Osteocyte (in vitro differentiated cells): Measurements from ENCODE around the gene CCDC146. TPM values are rescaled to one million over a fixed set of nuclear protein-coding genes. Genes with fewer than 3 reads are reported as not detected.

Experiments
- DNase-seq: peaks from one replicate; pipeline ENCODE4 v3.0.0; 2021; ENCODE audit warnings: mixed read lengths; ENCODE audit not compliant: unreplicated experiment; ENCODE audit errors: extremely low spot score
- H3K27ac Mint-ChIP-seq: one replicate; pipeline ENCODE4 v1.8.0; 2021; ENCODE audit warnings: mild to moderate bottlenecking, mixed read lengths; ENCODE audit not compliant: unreplicated experiment
- H3K27me3 Mint-ChIP-seq: one replicate; pipeline ENCODE4 v1.8.0; 2021; ENCODE audit warnings: mixed read lengths; ENCODE audit not compliant: unreplicated experiment
- H3K36me3 Mint-ChIP-seq: one replicate; pipeline ENCODE4 v1.8.0; 2021; ENCODE audit warnings: mixed read lengths; ENCODE audit not compliant: unreplicated experiment
- H3K4me1 Mint-ChIP-seq: one replicate; pipeline ENCODE4 v1.8.0; 2021; ENCODE audit warnings: mixed read lengths; ENCODE audit not compliant: unreplicated experiment
- H3K4me3 Mint-ChIP-seq: one replicate; pipeline ENCODE4 v1.8.0; 2021; ENCODE audit warnings: mild to moderate bottlenecking, moderate library complexity, mixed read lengths; ENCODE audit not compliant: unreplicated experiment
- H3K9me3 Mint-ChIP-seq: one replicate; pipeline ENCODE4 v1.8.0; 2021; ENCODE audit warnings: mixed read lengths; ENCODE audit not compliant: unreplicated experiment
- total RNA-seq: library from RNA; stranded (reverse); gene quantifications from 2 replicates; pipeline ENCODE4 v1.2.1, GENCODE V29; 2021
- TF ChIP-seq, protein P1 (sequence below): fragments of 200-600 bp; sonication (generic); IDR thresholded peaks from 2 replicates; pipeline ENCODE4 v1.5.0; 2021; ENCODE audit warnings: antibody characterized with exemption, mild to moderate bottlenecking, moderate library complexity

The CCDC146 gene
- total RNA-seq, 1 donor from 2014 or later, result 5.1 TPM

DNA sequence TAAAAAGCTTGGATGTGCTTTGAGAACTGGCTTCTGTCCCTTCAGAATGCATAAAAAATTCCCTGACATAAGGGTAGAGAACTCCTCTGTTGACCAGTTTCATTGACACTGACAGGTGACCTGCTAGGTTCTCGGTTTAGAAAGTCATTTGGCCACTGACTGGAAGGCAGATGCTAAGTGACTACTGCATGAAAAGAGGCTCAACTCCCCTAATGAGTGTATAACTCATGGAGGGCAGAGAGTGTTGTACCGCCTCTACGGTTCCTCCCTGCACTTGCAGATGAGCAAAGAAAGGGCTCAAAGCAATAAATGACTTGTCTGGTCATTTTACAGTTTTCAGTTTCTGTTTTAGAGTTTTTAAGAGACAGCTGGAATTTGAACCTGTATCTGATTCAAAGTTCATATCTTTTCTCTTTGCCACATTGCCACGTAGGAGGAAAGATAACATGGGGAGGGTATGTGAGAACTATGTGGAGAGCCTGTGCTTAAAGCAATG lies 80.1 kb downstream of the CCDC146 start:
- Mint-ChIP-seq H3K27ac (no peak overlapping the region), H3K36me3 (no peaks in the 10 kb centered on the region), H3K4me3 (no peak overlapping the region), H3K27me3 (peaks cover 5% of the 10 kb centered on the region), H3K4me1 (peaks cover 6% of the 10 kb centered on the region), H3K9me3 (no peaks in the 10 kb centered on the region)
- DNase-seq, result no peak
- TF ChIP-seq, protein P1, sequence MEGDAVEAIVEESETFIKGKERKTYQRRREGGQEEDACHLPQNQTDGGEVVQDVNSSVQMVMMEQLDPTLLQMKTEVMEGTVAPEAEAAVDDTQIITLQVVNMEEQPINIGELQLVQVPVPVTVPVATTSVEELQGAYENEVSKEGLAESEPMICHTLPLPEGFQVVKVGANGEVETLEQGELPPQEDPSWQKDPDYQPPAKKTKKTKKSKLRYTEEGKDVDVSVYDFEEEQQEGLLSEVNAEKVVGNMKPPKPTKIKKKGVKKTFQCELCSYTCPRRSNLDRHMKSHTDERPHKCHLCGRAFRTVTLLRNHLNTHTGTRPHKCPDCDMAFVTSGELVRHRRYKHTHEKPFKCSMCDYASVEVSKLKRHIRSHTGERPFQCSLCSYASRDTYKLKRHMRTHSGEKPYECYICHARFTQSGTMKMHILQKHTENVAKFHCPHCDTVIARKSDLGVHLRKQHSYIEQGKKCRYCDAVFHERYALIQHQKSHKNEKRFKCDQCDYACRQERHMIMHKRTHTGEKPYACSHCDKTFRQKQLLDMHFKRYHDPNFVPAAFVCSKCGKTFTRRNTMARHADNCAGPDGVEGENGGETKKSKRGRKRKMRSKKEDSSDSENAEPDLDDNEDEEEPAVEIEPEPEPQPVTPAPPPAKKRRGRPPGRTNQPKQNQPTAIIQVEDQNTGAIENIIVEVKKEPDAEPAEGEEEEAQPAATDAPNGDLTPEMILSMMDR, result no peak

GRCh38 chr7:77205706-77206105 lies 83.3 kb downstream of the CCDC146 start:
- H3K4me3 Mint-ChIP-seq, result no peak overlapping the region

DNA sequence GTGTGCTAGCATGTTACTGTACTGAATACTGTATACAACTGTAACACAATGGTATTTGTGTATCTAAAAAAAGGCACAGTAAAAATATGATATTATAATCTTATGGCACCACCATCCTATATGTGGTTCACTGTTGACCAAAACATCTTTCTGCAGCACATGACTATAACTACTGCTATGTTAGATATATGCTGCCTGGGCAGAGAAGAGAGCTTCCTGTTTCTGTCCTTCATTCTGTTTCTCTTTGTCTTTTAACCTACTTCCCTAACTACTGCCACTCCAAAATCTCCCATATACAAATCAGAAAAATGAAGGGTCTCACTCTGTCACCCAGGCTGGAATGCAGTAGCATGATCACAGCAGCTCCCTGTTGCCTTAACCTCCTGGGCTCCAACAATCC lies 86.0 kb downstream of the CCDC146 start:
- Mint-ChIP-seq H3K27ac (no peak overlapping the region), H3K4me3 (no peak overlapping the region), H3K9me3 (peaks cover 8% of the 10 kb centered on the region), H3K27me3 (no peaks in the 10 kb centered on the region), H3K36me3 (peaks cover 5% of the 10 kb centered on the region), H3K4me1 (no peaks in the 10 kb centered on the region)
- no peak for DNase-seq
- TF ChIP-seq, protein P1, result no peak

More at GRCh38 chr7:77205706-77206105, 83.3 kb downstream of the CCDC146 start:
- no peaks in the 10 kb centered on the region for H3K4me1 Mint-ChIP-seq
- H3K27ac Mint-ChIP-seq, result no peak overlapping the region
- no peak for DNase-seq
- no peaks in the 10 kb centered on the region for H3K27me3 Mint-ChIP-seq
- TF ChIP-seq, protein P1, result no peak
- H3K9me3 Mint-ChIP-seq, result peaks cover 8% of the 10 kb centered on the region
- H3K36me3 Mint-ChIP-seq, result peaks cover 5% of the 10 kb centered on the region

GRCh38 chr7:77209479-77210139 lies 87.2 kb downstream of the CCDC146 start:
- H3K4me1 Mint-ChIP-seq, result no peaks in the 10 kb centered on the region
- DNase-seq, result no peak
- H3K36me3 Mint-ChIP-seq, result peaks cover 5% of the 10 kb centered on the region
- no peak overlapping the region for H3K4me3 Mint-ChIP-seq
- H3K9me3 Mint-ChIP-seq, result peaks cover 8% of the 10 kb centered on the region
- H3K27ac Mint-ChIP-seq, result no peak overlapping the region
- TF ChIP-seq, protein P1, result no peak
- H3K27me3 Mint-ChIP-seq, result no peaks in the 10 kb centered on the region

- TF ChIP-seq, protein P1, result no peak
- DNase-seq, result no peak
- H3K9me3 Mint-ChIP-seq, result peaks cover 6% of the 10 kb centered on the region
- no peak overlapping the region for H3K27ac Mint-ChIP-seq
- H3K36me3 Mint-ChIP-seq, result peaks cover 3% of the 10 kb centered on the region
- no peaks in the 10 kb centered on the region for H3K27me3 Mint-ChIP-seq
- H3K4me1 Mint-ChIP-seq, result no peaks in the 10 kb centered on the region
- no peak overlapping the region for H3K4me3 Mint-ChIP-seq
Measured at GRCh38 chr7:77216181-77216845, 93.9 kb downstream of the CCDC146 start.
